ENCODE data around the gene SETD1B. TPM values are rescaled to one million over a fixed set of nuclear protein-coding genes. Genes with fewer than 3 reads are reported as not detected.

SETD1B gene
- total and polyA plus RNA-seq, 12 donors, result 2.1 to 27.3 (median 11.9) TPM

GRCh38 chr12:121786440-121786825 is 17.4 kb upstream of the SETD1B start:
- peak; percentile 89 to 98 (median 97) for DNase-seq
- Histone ChIP-seq H3K9me3 (replicated peaks in 1 of 3) (no peaks in the 10 kb centered on the region), H3K27me3 (no peaks in the 10 kb centered on the region), H3K36me3 (replicated peaks in 1 of 2) (no peaks in the 10 kb centered on the region), H3K4me1 (replicated peaks in 1 of 2) (peaks cover 10 to 27% of the 10 kb centered on the region in 2 donors), H3K27ac (peak overlapping the region; percentile 38 to 94 (median 68)), H3K4me3 (no peak overlapping the region)
- TF ChIP-seq, protein P1, sequence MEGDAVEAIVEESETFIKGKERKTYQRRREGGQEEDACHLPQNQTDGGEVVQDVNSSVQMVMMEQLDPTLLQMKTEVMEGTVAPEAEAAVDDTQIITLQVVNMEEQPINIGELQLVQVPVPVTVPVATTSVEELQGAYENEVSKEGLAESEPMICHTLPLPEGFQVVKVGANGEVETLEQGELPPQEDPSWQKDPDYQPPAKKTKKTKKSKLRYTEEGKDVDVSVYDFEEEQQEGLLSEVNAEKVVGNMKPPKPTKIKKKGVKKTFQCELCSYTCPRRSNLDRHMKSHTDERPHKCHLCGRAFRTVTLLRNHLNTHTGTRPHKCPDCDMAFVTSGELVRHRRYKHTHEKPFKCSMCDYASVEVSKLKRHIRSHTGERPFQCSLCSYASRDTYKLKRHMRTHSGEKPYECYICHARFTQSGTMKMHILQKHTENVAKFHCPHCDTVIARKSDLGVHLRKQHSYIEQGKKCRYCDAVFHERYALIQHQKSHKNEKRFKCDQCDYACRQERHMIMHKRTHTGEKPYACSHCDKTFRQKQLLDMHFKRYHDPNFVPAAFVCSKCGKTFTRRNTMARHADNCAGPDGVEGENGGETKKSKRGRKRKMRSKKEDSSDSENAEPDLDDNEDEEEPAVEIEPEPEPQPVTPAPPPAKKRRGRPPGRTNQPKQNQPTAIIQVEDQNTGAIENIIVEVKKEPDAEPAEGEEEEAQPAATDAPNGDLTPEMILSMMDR (IDR thresholded peaks at IDR 0.05), result no peak
- TF ChIP-seq POLR2A (IDR thresholded peaks at IDR 0.05), result peak in 1 of 2 donors; percentile 67
- WGBS, 4 donors, result 26 to 42% (median 36%) methylated on average over 3 to 6 of the region's 6 CpGs
- intact Hi-C loops (cut with DNase I), result no loop called here

- intact Hi-C loops (cut with DNase I), result no loop called here
- Histone ChIP-seq H3K9me3 (replicated peaks in 1 of 3) (no peaks in the 10 kb centered on the region), H3K27me3 (no peaks in the 10 kb centered on the region), H3K4me3 (no peak overlapping the region), H3K4me1 (replicated peaks in 1 of 2) (peaks cover 10 to 18% of the 10 kb centered on the region in 2 donors), H3K36me3 (replicated peaks in 1 of 2) (no peaks in the 10 kb centered on the region), H3K27ac (peak overlapping the region; percentile 38 to 94 (median 68))
- TF ChIP-seq POLR2A (IDR thresholded peaks at IDR 0.05), result no peak
- TF ChIP-seq, protein P1 (IDR thresholded peaks at IDR 0.05), result no peak
- WGBS, 4 donors, result 62 to 78% (median 70%) methylated on average over 16 to 17 of the region's 17 CpGs
- peak in 3 of 7 donors; percentile 56 to 72 (median 58) for DNase-seq
Measured at GRCh38 chr12:121787063-121788025, 16.5 kb upstream of the SETD1B start.

DNA sequence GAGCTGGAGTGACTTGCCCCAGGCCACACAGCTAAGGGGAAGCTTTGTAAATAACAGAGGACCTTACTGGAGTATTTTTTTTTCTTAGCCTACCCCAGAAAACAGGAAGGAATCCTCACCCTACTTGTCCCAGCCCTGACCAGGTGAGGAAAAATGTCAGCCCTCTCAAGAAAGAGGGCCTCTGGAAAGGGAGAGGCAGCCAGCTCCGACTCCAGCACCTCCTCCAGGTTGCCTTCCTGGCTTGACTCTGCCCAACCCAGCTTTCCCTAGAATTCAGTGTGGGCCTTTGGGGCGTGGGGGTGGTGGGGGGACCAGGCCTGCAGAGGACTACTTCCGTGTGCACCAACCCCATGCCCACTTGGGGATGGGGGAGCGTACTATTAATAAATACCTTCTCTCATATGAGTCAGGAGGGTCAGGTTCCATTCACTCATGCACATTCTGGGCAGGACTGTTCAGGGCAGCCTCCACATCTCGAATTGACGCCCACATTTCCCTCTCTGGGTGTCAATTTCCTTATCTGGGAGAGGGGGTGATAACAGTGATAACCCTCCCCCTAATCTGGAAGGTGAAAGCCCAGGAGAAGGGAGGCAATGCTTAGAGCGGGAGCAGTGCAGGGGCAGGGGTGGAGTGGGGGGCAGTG is 15.5 kb upstream of the SETD1B start:
- H3K27me3 ChIP-seq, result no peaks in the 10 kb centered on the region
- TF ChIP-seq, protein P1 (IDR thresholded peaks at IDR 0.05), result no peak
- no peak for TF ChIP-seq POLR2A (IDR thresholded peaks at IDR 0.05)
- H3K27ac ChIP-seq, result no peak overlapping the region
- no peak for DNase-seq
- H3K4me1 ChIP-seq (replicated peaks in 1 of 2), result peaks cover 15 to 23% of the 10 kb centered on the region in 2 donors
- no peak overlapping the region for H3K4me3 ChIP-seq
- no peaks in the 10 kb centered on the region for H3K9me3 ChIP-seq (replicated peaks in 1 of 3)
- no peaks in the 10 kb centered on the region for H3K36me3 ChIP-seq (replicated peaks in 1 of 2)
- WGBS, 4 donors, result 78 to 93% (median 88%) methylated on average over 5 to 7 of the region's 7 CpGs
- intact Hi-C loops (cut with DNase I), result no loop called here

GRCh38 chr12:121789233-121789781 is 14.5 kb upstream of the SETD1B start:
- Histone ChIP-seq H3K27ac (peak overlapping the region in 3 of 5 donors; percentile 16 to 73 (median 59)), H3K36me3 (replicated peaks in 1 of 2) (no peaks in the 10 kb centered on the region), H3K4me1 (replicated peaks in 1 of 2) (peaks cover 23 to 33% of the 10 kb centered on the region in 2 donors), H3K9me3 (replicated peaks in 1 of 3) (no peaks in the 10 kb centered on the region), H3K27me3 (no peaks in the 10 kb centered on the region), H3K4me3 (no peak overlapping the region)
- TF ChIP-seq, protein P1 (IDR thresholded peaks at IDR 0.05), result peak in 1 of 6 experiments; percentile 6
- TF ChIP-seq POLR2A (IDR thresholded peaks at IDR 0.05), result no peak
- intact Hi-C loops (cut with DNase I), result no loop called here
- DNase-seq, result peak in 2 of 7 donors; percentile 17 to 40
- 64 to 78% (median 70%) methylated on average over 11 to 13 of the region's 13 CpGs for WGBS, 4 donors

Data from adrenal gland (tissue), 12 donors.